ENCODE results near the gene RANBP10. TPM values are rescaled to one million over a fixed set of nuclear protein-coding genes. Genes with fewer than 3 reads are reported as not detected.
A peak's percentile ranks its signal among the peaks of the same experiment; 100 is the strongest.

Gene RANBP10
- total and polyA plus RNA-seq, 10 of the 15 experiments (the other 5 are each of a cell fraction or from before 2014, with no cell fraction given): 1.2 to 20.4 (median 10.8) TPM

DNA sequence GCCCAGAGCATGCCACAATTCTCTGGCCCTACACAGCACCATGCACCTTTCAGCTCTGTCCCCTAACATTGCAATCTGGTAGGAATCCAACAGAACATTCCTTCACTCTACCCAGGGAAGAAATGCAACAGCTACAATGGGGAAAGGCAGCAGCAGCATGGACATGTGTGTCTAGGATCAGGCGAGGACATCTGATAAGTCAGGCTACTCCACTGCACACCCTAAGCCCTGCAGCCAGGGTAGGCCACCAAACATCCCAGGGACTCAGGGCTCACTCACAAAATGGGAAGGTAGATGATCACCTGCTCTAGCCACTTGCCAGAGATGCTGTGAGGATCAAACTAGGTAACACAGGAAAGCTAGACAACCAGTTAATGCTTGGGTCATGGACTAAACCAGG, 5.1 kb downstream of the RANBP10 start:
- Histone ChIP-seq H3K4me3 (no peak overlapping the region), H3K4me2 (ENCODE audit: control insufficient read depth, insufficient read depth) (peak overlapping the region; percentile 80), H3K79me2 (ENCODE audit: control insufficient read depth, insufficient read depth, low read length) (peaks cover 65% of the 10 kb centered on the region), H3K27me3 (replicated peaks in 1 of 2; ENCODE audit: control insufficient read depth in 2 of 2, insufficient read depth in 2 of 2, low read length in 1 of 2) (no peaks in the 10 kb centered on the region), H2AFZ (ENCODE audit: control insufficient read depth, low read depth, low read length) (no peak overlapping the region), H3K27ac (ENCODE audit: control insufficient read depth, insufficient read depth) (peak overlapping the region; percentile 75), H3K9me3 (replicated peaks; ENCODE audit: control insufficient read depth, insufficient read depth, low read length) (no peaks in the 10 kb centered on the region), H3K36me3 (ENCODE audit: control insufficient read depth in 2 of 2, insufficient read depth in 2 of 2, low read length in 1 of 2) (peaks cover 2 to 4% of the 10 kb centered on the region in 2 experiments; a peak in 3 of 4 replicates), H4K20me1 (ENCODE audit: control insufficient read depth, insufficient read depth) (no peaks in the 10 kb centered on the region; the same call in 1 of the 2 replicates), H3K4me1 (ENCODE audit: control insufficient read depth, insufficient read depth, low read length) (peaks cover 26% of the 10 kb centered on the region), H3K9ac (ENCODE audit: control insufficient read depth, insufficient read depth, low read length) (no peak overlapping the region)
- in situ Hi-C loops (cut with MboI) (no loop called here), intact Hi-C loops (cut with micrococcal nuclease; ENCODE audit: unreplicated experiment) (no loop called here)
- ATAC-seq (no peak), DNase-seq (ENCODE audit: low read depth, low spot score) (no peak), FAIRE-seq (no peak)
- ChIA-PET POLR2A (interaction anchor here (0.5 to 2.5 kb wide), 6 partner anchors 14 to 243 kb away, joined by 3 to 17 read pairs (median 5); partner anchors contain the start of gene GFOD2), CTCF (interaction anchor here (0.6 to 3.9 kb wide), 7 partner anchors 14 to 282 kb away, joined by 3 to 44 read pairs (median 5); no protein-coding TSS in a partner anchor), SMC1A (ENCODE audit: uncharacterized antibody, unreplicated experiment) (interaction anchor here (1.0 to 2.5 kb wide), 7 partner anchors 14 to 279 kb away, joined by 3 to 8 read pairs (median 4); no protein-coding TSS in a partner anchor), RAD21 (ENCODE audit: unreplicated experiment) (interaction anchor here (1.0 to 1.7 kb wide), 7 partner anchors 10 to 320 kb away, joined by 3 to 7 read pairs (median 4); partner anchors contain the start of gene ATP6V0D1)
- BruUV-seq (replicated peaks): no TSS peak
- 100% methylated on average over 1 of the region's 1 CpG for WGBS (ENCODE audit: insufficient coverage, insufficient replicate concordance, low lambda C conversion rate, missing lambda C conversion rate)
- TF ChIP-seq IRF4 (IDR thresholded peaks at IDR 0.05; ENCODE audit: low read depth, low read length): no peak
- TF ChIP-seq CREM (IDR thresholded peaks at IDR 0.05; ENCODE audit: low read depth): no peak
- TF ChIP-seq, protein P1, sequence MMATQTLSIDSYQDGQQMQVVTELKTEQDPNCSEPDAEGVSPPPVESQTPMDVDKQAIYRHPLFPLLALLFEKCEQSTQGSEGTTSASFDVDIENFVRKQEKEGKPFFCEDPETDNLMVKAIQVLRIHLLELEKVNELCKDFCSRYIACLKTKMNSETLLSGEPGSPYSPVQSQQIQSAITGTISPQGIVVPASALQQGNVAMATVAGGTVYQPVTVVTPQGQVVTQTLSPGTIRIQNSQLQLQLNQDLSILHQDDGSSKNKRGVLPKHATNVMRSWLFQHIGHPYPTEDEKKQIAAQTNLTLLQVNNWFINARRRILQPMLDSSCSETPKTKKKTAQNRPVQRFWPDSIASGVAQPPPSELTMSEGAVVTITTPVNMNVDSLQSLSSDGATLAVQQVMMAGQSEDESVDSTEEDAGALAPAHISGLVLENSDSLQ (IDR thresholded peaks at IDR 0.05): no peak
- TF ChIP-seq SREBF2 (IDR thresholded peaks at IDR 0.05; ENCODE audit: low read length): no peak
- no peak for TF ChIP-seq POLR2AphosphoS2 (IDR thresholded peaks at IDR 0.05; ENCODE audit: low read depth, low read length)
- TF ChIP-seq BCL11A (IDR thresholded peaks at IDR 0.05; ENCODE audit: low read depth, low read length): no peak
- TF ChIP-seq, protein P2, sequence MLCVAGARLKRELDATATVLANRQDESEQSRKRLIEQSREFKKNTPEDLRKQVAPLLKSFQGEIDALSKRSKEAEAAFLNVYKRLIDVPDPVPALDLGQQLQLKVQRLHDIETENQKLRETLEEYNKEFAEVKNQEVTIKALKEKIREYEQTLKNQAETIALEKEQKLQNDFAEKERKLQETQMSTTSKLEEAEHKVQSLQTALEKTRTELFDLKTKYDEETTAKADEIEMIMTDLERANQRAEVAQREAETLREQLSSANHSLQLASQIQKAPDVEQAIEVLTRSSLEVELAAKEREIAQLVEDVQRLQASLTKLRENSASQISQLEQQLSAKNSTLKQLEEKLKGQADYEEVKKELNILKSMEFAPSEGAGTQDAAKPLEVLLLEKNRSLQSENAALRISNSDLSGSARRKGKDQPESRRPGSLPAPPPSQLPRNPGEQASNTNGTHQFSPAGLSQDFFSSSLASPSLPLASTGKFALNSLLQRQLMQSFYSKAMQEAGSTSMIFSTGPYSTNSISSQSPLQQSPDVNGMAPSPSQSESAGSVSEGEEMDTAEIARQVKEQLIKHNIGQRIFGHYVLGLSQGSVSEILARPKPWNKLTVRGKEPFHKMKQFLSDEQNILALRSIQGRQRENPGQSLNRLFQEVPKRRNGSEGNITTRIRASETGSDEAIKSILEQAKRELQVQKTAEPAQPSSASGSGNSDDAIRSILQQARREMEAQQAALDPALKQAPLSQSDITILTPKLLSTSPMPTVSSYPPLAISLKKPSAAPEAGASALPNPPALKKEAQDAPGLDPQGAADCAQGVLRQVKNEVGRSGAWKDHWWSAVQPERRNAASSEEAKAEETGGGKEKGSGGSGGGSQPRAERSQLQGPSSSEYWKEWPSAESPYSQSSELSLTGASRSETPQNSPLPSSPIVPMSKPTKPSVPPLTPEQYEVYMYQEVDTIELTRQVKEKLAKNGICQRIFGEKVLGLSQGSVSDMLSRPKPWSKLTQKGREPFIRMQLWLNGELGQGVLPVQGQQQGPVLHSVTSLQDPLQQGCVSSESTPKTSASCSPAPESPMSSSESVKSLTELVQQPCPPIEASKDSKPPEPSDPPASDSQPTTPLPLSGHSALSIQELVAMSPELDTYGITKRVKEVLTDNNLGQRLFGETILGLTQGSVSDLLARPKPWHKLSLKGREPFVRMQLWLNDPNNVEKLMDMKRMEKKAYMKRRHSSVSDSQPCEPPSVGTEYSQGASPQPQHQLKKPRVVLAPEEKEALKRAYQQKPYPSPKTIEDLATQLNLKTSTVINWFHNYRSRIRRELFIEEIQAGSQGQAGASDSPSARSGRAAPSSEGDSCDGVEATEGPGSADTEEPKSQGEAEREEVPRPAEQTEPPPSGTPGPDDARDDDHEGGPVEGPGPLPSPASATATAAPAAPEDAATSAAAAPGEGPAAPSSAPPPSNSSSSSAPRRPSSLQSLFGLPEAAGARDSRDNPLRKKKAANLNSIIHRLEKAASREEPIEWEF (IDR thresholded peaks at IDR 0.05; ENCODE audit: insufficient replicate concordance, low read depth, low read length): no peak
- TF ChIP-seq NRF1 (conservative IDR thresholded peaks at IDR 0.05; ENCODE audit: low read depth, low read length): no peak
- TF ChIP-seq GABPA (IDR thresholded peaks at IDR 0.05; ENCODE audit: low read depth): no peak
- TF ChIP-seq, protein P3, sequence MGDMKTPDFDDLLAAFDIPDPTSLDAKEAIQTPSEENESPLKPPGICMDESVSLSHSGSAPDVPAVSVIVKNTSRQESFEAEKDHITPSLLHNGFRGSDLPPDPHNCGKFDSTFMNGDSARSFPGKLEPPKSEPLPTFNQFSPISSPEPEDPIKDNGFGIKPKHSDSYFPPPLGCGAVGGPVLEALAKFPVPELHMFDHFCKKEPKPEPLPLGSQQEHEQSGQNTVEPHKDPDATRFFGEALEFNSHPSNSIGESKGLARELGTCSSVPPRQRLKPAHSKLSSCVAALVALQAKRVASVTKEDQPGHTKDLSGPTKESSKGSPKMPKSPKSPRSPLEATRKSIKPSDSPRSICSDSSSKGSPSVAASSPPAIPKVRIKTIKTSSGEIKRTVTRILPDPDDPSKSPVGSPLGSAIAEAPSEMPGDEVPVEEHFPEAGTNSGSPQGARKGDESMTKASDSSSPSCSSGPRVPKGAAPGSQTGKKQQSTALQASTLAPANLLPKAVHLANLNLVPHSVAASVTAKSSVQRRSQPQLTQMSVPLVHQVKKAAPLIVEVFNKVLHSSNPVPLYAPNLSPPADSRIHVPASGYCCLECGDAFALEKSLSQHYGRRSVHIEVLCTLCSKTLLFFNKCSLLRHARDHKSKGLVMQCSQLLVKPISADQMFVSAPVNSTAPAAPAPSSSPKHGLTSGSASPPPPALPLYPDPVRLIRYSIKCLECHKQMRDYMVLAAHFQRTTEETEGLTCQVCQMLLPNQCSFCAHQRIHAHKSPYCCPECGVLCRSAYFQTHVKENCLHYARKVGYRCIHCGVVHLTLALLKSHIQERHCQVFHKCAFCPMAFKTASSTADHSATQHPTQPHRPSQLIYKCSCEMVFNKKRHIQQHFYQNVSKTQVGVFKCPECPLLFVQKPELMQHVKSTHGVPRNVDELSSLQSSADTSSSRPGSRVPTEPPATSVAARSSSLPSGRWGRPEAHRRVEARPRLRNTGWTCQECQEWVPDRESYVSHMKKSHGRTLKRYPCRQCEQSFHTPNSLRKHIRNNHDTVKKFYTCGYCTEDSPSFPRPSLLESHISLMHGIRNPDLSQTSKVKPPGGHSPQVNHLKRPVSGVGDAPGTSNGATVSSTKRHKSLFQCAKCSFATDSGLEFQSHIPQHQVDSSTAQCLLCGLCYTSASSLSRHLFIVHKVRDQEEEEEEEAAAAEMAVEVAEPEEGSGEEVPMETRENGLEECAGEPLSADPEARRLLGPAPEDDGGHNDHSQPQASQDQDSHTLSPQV (IDR thresholded peaks at IDR 0.05): no peak
- TF ChIP-seq, protein P4, sequence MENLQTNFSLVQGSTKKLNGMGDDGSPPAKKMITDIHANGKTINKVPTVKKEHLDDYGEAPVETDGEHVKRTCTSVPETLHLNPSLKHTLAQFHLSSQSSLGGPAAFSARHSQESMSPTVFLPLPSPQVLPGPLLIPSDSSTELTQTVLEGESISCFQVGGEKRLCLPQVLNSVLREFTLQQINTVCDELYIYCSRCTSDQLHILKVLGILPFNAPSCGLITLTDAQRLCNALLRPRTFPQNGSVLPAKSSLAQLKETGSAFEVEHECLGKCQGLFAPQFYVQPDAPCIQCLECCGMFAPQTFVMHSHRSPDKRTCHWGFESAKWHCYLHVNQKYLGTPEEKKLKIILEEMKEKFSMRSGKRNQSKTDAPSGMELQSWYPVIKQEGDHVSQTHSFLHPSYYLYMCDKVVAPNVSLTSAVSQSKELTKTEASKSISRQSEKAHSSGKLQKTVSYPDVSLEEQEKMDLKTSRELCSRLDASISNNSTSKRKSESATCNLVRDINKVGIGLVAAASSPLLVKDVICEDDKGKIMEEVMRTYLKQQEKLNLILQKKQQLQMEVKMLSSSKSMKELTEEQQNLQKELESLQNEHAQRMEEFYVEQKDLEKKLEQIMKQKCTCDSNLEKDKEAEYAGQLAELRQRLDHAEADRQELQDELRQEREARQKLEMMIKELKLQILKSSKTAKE (IDR thresholded peaks at IDR 0.05; ENCODE audit: low read depth, poor library complexity, severe bottlenecking): no peak
